Activated B cell treated with CpG ODN at 0.5 μM for 24 hours (primary cell): ENCODE data around the gene ERICH6. TPM values are rescaled to one million over a fixed set of nuclear protein-coding genes. Genes with fewer than 3 reads are reported as not detected.

Experiments used
- ATAC-seq: fragments of 200-7000 bp; cut with Tn5 transposase; one replicate; pipeline ENCODE4 v1.10.0; 2021; ENCODE audit warnings: low read depth, mild to moderate bottlenecking, moderate library complexity
- CTCF ChIA-PET: fragments of 350-600 bp; sonication (Branson Sonifier 250); formaldehyde crosslinking; loops from one replicate; lab custom pipeline; 2021; ENCODE audit warnings: antibody characterized with exemption; lab: Charles Lee
- POLR2A ChIA-PET: fragments of 350-600 bp; sonication (Branson Sonifier 250); formaldehyde crosslinking; loops from one replicate; lab custom pipeline; 2021; ENCODE audit warnings: antibody characterized with exemption; lab: Charles Lee
- DNase-seq: peaks from one replicate; pipeline ENCODE4 v3.0.0; 2022
- H3K27ac Mint-ChIP-seq: one replicate; pipeline ENCODE4 v1.8.0; 2020; ENCODE audit warnings: mixed read lengths
- H3K27me3 Mint-ChIP-seq: one replicate; pipeline ENCODE4 v1.8.0; 2021; ENCODE audit warnings: mixed read lengths
- H3K36me3 Mint-ChIP-seq: one replicate; pipeline ENCODE4 v1.8.0; 2021; ENCODE audit warnings: low read depth, mixed read lengths
- H3K4me1 Mint-ChIP-seq: one replicate; pipeline ENCODE4 v1.8.0; 2021; ENCODE audit warnings: mixed read lengths
- H3K4me3 Mint-ChIP-seq: one replicate; pipeline ENCODE4 v1.8.0; 2020; ENCODE audit warnings: mild to moderate bottlenecking, mixed read lengths
- H3K9me3 Mint-ChIP-seq: one replicate; pipeline ENCODE4 v1.8.0; 2020; ENCODE audit warnings: mixed read lengths
- intact Hi-C: fragments of 100-400 bp; cut with micrococcal nuclease; formaldehyde crosslinking; loops from one replicate; pipeline ENCODE4 v1.15.1; 2024
- total RNA-seq: library from RNA; stranded (reverse); gene quantifications from 2 replicates; pipeline ENCODE4 v1.2.3, GENCODE V29; 2022
- TF ChIP-seq, protein P1 (sequence below): fragments of 200-600 bp; IDR thresholded peaks from one replicate; pipeline ENCODE4 v1.8.0; 2022; ENCODE audit warnings: antibody characterized with exemption, mild to moderate bottlenecking

The ERICH6 gene
- total RNA-seq, 1 donor from 2014 or later = not detected

DNA sequence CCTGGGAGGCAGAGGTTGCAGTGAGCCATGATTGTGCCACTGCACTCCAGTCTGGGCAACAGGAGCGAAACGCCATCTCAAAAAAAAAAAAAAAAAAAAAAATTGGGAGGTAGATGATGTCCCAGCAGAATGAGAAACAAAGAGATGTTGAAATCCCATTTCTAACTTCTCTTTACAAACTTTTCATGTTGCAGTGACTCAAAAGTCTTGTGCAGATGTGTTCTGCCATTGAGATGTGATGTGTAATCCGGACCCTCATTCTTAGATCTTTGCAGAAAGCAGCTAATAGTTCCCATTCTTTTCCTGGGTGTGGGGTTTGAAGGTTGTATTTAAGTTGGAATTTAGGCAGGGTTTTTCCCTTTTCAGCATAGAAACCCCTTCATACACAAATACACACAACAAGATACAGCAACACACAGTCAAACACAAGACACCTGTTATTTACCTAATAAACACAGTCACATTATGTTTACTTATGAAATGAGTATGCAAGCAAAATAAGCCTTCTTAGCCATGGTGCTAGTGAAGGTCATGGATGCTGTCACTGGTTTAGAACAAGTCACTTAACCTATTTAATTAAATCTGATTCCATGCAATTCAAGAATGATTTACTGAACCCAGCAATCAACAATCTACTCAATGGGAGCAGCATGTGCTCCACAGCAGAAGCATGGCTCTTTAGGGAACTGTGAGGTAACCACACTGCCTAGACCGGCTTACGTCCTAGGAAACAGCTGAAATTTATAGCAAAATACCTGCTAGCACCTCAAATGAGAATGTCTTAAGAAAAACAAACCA lies 44.4 kb upstream of the ERICH6 start:
- CTCF ChIA-PET = interaction anchor here (1.0 kb wide), 1 partner anchor 27 kb away, joined by 5 read pairs; no protein-coding TSS in a partner anchor
- intact Hi-C loops = loop anchor here (1.0 kb wide), 2 partner anchors 9 kb away; no protein-coding TSS in a partner anchor
- H3K9me3 Mint-ChIP-seq = no peaks in the 10 kb centered on the region

DNA sequence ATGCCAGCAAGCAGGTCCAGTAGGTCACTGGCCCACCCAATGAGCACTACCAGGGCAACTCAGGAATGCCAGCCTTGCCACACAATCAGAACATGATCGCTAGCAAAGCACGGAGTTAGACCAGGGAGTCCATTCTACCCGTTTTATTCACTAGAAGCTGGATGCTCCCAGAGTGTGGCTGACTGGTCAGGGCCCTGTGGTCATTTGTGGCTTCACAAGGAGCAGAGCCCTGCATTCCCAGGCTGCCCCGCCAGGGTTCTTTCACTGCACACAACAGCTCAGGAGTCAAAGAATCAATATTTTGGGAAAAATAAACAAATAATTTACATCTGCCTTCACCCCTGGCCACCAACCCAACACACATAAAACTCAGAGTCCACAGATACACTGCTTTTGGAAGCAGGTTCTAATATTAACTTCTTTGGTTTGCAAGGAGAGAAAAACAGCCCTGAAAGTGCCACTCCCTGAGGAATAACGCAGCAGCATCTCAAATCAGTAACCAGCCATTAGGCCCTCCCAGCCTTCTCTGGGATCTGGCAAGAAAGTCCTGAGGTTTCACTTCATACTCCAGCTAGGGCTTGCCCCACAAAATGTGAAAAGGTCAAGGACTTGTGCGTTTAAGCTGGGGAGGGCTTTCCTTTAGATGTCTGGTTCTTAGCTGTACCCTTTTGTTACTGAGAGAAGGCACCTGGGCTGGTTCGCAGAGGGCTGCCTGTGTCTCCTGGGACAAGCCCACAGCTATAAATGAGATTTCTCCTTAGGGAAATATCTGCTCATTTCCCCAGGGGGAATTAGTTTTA lies 43.3 kb upstream of the ERICH6 start:
- H3K36me3 Mint-ChIP-seq = peaks cover 51% of the 10 kb centered on the region
- H3K4me3 Mint-ChIP-seq = peak overlapping the region; percentile 35
- POLR2A ChIA-PET = interaction anchor here (6.7 kb wide), 1 partner anchor 15 kb away, joined by 65 read pairs; the partner anchor contains the start of gene SIAH2
- TF ChIP-seq, protein P1, sequence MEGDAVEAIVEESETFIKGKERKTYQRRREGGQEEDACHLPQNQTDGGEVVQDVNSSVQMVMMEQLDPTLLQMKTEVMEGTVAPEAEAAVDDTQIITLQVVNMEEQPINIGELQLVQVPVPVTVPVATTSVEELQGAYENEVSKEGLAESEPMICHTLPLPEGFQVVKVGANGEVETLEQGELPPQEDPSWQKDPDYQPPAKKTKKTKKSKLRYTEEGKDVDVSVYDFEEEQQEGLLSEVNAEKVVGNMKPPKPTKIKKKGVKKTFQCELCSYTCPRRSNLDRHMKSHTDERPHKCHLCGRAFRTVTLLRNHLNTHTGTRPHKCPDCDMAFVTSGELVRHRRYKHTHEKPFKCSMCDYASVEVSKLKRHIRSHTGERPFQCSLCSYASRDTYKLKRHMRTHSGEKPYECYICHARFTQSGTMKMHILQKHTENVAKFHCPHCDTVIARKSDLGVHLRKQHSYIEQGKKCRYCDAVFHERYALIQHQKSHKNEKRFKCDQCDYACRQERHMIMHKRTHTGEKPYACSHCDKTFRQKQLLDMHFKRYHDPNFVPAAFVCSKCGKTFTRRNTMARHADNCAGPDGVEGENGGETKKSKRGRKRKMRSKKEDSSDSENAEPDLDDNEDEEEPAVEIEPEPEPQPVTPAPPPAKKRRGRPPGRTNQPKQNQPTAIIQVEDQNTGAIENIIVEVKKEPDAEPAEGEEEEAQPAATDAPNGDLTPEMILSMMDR = no peak
- H3K27me3 Mint-ChIP-seq = no peaks in the 10 kb centered on the region
- H3K27ac Mint-ChIP-seq = peak overlapping the region; percentile 30
- ATAC-seq (no peak), DNase-seq (no peak)
- intact Hi-C loops = loop anchor here (1.0 kb wide), 1 partner anchor 8 kb away; no protein-coding TSS in a partner anchor
- no peaks in the 10 kb centered on the region for H3K9me3 Mint-ChIP-seq
- H3K4me1 Mint-ChIP-seq = peaks cover 95% of the 10 kb centered on the region
- CTCF ChIA-PET = interaction anchor here (1.0 kb wide), 1 partner anchor 26 kb away, joined by 5 read pairs; no protein-coding TSS in a partner anchor

More for the DNA sequence above, 44.4 kb upstream of the ERICH6 start:
- Mint-ChIP-seq H3K27ac (no peak overlapping the region), H3K4me1 (peaks cover 94% of the 10 kb centered on the region), H3K36me3 (peaks cover 49% of the 10 kb centered on the region), H3K4me3 (no peak overlapping the region), H3K27me3 (no peaks in the 10 kb centered on the region)
- no peak for ATAC-seq
- no peak for DNase-seq
- TF ChIP-seq, protein P1 = no peak
- POLR2A ChIA-PET = interaction anchor here (6.7 kb wide), 1 partner anchor 13 kb away, joined by 65 read pairs; the partner anchor contains the start of gene SIAH2

DNA sequence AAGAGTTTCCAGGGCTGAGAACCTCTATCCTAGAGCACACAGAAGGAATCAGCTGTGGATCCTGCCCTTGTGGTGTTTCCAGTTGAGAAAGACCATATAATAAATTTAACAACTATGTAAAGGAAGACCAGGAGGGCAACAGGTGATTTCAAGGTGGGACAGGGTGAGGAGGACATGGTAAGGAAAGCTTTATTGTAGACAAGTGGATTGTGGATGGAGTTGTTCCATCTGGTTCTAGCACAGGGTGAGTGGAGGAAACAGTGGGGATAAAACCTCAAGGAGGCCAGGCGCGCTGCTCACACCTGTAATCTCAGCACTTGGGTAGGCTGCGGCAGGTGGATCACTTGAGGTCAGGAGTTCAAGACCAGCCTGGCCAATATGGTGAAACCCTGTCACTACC lies 42.1 kb upstream of the ERICH6 start:
- H3K36me3 Mint-ChIP-seq = peaks cover 58% of the 10 kb centered on the region
- POLR2A ChIA-PET = interaction anchor here (0.6 to 6.7 kb wide), 4 partner anchors 10 to 43 kb away, joined by 3 to 65 read pairs (median 3); partner anchors contain the start of gene SIAH2
- no peak overlapping the region for H3K27ac Mint-ChIP-seq
- TF ChIP-seq, protein P1 = no peak
- intact Hi-C loops = no loop called here
- H3K9me3 Mint-ChIP-seq = no peaks in the 10 kb centered on the region
- H3K27me3 Mint-ChIP-seq = no peaks in the 10 kb centered on the region
- peaks cover 95% of the 10 kb centered on the region for H3K4me1 Mint-ChIP-seq
- no peak overlapping the region for H3K4me3 Mint-ChIP-seq
- no peak for DNase-seq
- no peak for ATAC-seq
- CTCF ChIA-PET = no interaction called here

DNA sequence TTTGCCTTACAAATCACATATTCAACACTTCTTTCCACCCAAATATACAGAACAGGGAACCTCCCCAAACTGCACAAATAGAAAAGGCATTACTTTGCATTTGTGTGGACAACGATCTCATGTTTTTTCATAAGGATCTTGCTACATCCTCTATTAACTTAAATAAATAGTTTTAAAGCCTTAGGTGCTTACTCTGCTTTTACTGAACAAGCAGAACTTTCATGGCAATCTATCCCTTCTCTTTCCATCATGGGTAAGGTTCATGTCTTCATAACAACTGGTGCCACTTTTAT lies 41.1 kb upstream of the ERICH6 start:
- Mint-ChIP-seq H3K27me3 (no peaks in the 10 kb centered on the region), H3K27ac (peak overlapping the region; percentile 63), H3K4me1 (peaks cover 96% of the 10 kb centered on the region), H3K9me3 (no peaks in the 10 kb centered on the region), H3K4me3 (peak overlapping the region; percentile 16), H3K36me3 (peaks cover 51% of the 10 kb centered on the region)
- ATAC-seq (no peak), DNase-seq (no peak)
- POLR2A ChIA-PET = interaction anchor here (6.7 kb wide), 1 partner anchor 17 kb away, joined by 65 read pairs; the partner anchor contains the start of gene SIAH2
- TF ChIP-seq, protein P1 = no peak
- CTCF ChIA-PET = interaction anchor here (1.3 kb wide), 1 partner anchor 10 kb away, joined by 3 read pairs; no protein-coding TSS in a partner anchor
- intact Hi-C loops = loop anchor here (1.0 kb wide), 1 partner anchor 9 kb away; no protein-coding TSS in a partner anchor
